ENCODE results near the gene SMARCA5. TPM values are rescaled to one million over a fixed set of nuclear protein-coding genes. Genes with fewer than 3 reads are reported as not detected.

The SMARCA5 gene
- total RNA-seq, 1 experiment from 2014 or later, result 107 TPM

- no peak overlapping the region for H3K56ac ChIP-seq (ENCODE audit: insufficient read length, low read depth, low read length)
- peak overlapping the region; percentile 99 to 100 (median 99); a peak in 6 of 7 replicates for H3K27ac Mint-ChIP-seq
- no peak overlapping the region for H3K14ac ChIP-seq (ENCODE audit: insufficient read depth, low read length)
- no peaks in the 10 kb centered on the region for H3K23me2 ChIP-seq (ENCODE audit: insufficient read length, low read depth, low read length, poor library complexity, severe bottlenecking)
- H2AFZ ChIP-seq (ENCODE audit: low read length), result peak overlapping the region; percentile 37
- peak overlapping the region; percentile 96 to 97 for H3K4me3 Mint-ChIP-seq
- no peak for DNase-seq
- no peaks in the 10 kb centered on the region for H3K27me3 ChIP-seq (ENCODE audit: insufficient read depth, low read length)
- H4K5ac ChIP-seq (ENCODE audit: insufficient read length, low read depth, low read length), result no peak overlapping the region
- H3K18ac ChIP-seq (ENCODE audit: insufficient read length, low read depth, low read length), result no peak overlapping the region
- no peaks in the 10 kb centered on the region for H4K20me1 ChIP-seq (ENCODE audit: control insufficient read depth, insufficient read depth, insufficient read length)
- H3T11ph ChIP-seq (ENCODE audit: low read length), result no peak overlapping the region
- no peaks in the 10 kb centered on the region for H3K4me1 ChIP-seq (ENCODE audit: insufficient read depth, low read length)
- no peak overlapping the region for H4K8ac ChIP-seq (replicated peaks; ENCODE audit: insufficient read length, low read depth, low read length)
- peak overlapping the region; percentile 90 for H3K27ac ChIP-seq (ENCODE audit: insufficient read length, low read depth, low read length)
- no peaks in the 10 kb centered on the region for H3K79me1 ChIP-seq (ENCODE audit: insufficient read depth, low read depth, low read length, poor library complexity, severe bottlenecking)
- H3K9ac ChIP-seq (ENCODE audit: extremely low read depth, insufficient read length, low read length), result peak overlapping the region; percentile 65
- H2BK12ac ChIP-seq (ENCODE audit: insufficient read length, low read depth, low read length), result no peak overlapping the region
- H2BK20ac ChIP-seq (ENCODE audit: low read depth, low read length, poor library complexity, severe bottlenecking), result no peak overlapping the region
- no peak for TF ChIP-seq CTCF (conservative IDR thresholded peaks at IDR 0.05)
- H3K79me2 ChIP-seq (ENCODE audit: insufficient read depth, low read length), result peaks cover 24% of the 10 kb centered on the region
- H3K36me3 Mint-ChIP-seq (ENCODE audit: insufficient read depth in 1 of 3, low read depth in 3 of 3), result peaks cover 9 to 31% (median 29%) of the 10 kb centered on the region in 3 experiments; a peak in 6 of 7 replicates
- peak overlapping the region; percentile 53 for H3K4me2 ChIP-seq (ENCODE audit: insufficient read depth, insufficient read length, low read length)
- no peak overlapping the region for H2BK5ac ChIP-seq (ENCODE audit: insufficient read length, low read length)
- no peak overlapping the region for H3K23ac ChIP-seq (ENCODE audit: insufficient read length, low read depth, low read length)
- no peak overlapping the region for H2AK5ac ChIP-seq (ENCODE audit: insufficient read length, low read length)
- peaks cover 16 to 20% of the 10 kb centered on the region in 2 experiments for H3K4me1 Mint-ChIP-seq
- H2BK15ac ChIP-seq (ENCODE audit: low read depth, low read length), result no peak overlapping the region
- no CpG with 5 or more reads among the region's 18 CpGs for WGBS (ENCODE audit: extremely low coverage, insufficient read length, low lambda C conversion rate)
- H4K91ac ChIP-seq (ENCODE audit: insufficient read length, low read depth, low read length), result no peak overlapping the region
- no peaks in the 10 kb centered on the region for H3K9me3 Mint-ChIP-seq
- no peak overlapping the region for H2BK120ac ChIP-seq (ENCODE audit: low read depth, low read length, poor library complexity, severe bottlenecking)
- no peak overlapping the region for H3K4ac ChIP-seq (ENCODE audit: low read depth, low read length)
- H3K27me3 Mint-ChIP-seq (ENCODE audit: low read depth), result peaks cover 2% of the 10 kb centered on the region; the same call in 1 of the 2 replicates
- no peaks in the 10 kb centered on the region for H3K9me3 ChIP-seq (ENCODE audit: control insufficient read depth, low read depth, low read length)
Measured at GRCh38 chr4:143512978-143513313, 556 bp upstream of the SMARCA5 start.

Data from H9 (cell line).